GM08714 (cell line): ENCODE data around the gene ARSD.
"Not testable (repeated sequence)": the region's sequence is repeated elsewhere in the genome, so short reads cannot be mapped to it uniquely, and the experiment has no call there.

Source experiments
- H3K4me3 ChIP-seq: fragments of 200-500 bp; sonication (Bioruptor generic); 2 replicates; pipeline ENCODE4 v1.5.1; 2014; ENCODE audit warnings: mild to moderate bottlenecking, low read length, inconsistent platforms
- ZNF274 ChIP-seq: IDR thresholded peaks from 2 replicates; pipeline ENCODE4 v1.6.1; 2012; ENCODE audit warnings: mild to moderate bottlenecking, low read depth, low read length

Gene ARSD, protein sequence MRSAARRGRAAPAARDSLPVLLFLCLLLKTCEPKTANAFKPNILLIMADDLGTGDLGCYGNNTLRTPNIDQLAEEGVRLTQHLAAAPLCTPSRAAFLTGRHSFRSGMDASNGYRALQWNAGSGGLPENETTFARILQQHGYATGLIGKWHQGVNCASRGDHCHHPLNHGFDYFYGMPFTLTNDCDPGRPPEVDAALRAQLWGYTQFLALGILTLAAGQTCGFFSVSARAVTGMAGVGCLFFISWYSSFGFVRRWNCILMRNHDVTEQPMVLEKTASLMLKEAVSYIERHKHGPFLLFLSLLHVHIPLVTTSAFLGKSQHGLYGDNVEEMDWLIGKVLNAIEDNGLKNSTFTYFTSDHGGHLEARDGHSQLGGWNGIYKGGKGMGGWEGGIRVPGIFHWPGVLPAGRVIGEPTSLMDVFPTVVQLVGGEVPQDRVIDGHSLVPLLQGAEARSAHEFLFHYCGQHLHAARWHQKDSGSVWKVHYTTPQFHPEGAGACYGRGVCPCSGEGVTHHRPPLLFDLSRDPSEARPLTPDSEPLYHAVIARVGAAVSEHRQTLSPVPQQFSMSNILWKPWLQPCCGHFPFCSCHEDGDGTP

GRCh38 chrX:2928583-2929434 lies at the start of gene ARSD:
ARSD (minus strand) TSS chrX:2929339; CDS start chrX:2929275, 64 bp downstream.
- peak within 1 kb of the TSS; percentile 60; the same call in 1 of the 2 replicates for H3K4me3 ChIP-seq
- no peak for TF ChIP-seq ZNF274

- not testable (repeated sequence) for H3K4me3 ChIP-seq
Observed at GRCh38 chrX:2978639-2979038, 49.5 kb upstream of the ARSD start.

- TF ChIP-seq ZNF274 = no peak
- H3K4me3 ChIP-seq = no peak overlapping the region
Observed at GRCh38 chrX:2974961-2975360, 45.8 kb upstream of the ARSD start.

DNA sequence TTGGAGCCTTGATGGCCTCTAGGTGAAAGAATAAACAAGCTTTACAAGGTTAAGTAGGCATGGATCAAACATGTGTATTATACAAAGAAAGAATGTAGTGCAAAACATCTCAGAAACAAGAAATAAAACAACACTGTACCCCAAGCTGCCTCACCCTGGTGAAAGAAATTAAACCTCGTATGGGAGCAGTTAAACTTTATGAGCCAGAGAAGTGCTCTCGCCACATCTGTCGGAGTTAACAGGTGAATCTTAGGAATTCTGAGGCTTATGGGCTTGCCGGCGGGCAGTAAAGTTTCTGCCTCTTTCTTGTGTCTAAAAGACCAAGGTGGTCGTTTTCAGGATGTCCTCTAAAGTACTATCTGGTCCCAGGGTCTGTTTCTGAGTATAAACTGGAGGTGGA lies 43.3 kb upstream of the ARSD start:
- H3K4me3 ChIP-seq = no peak overlapping the region

DNA sequence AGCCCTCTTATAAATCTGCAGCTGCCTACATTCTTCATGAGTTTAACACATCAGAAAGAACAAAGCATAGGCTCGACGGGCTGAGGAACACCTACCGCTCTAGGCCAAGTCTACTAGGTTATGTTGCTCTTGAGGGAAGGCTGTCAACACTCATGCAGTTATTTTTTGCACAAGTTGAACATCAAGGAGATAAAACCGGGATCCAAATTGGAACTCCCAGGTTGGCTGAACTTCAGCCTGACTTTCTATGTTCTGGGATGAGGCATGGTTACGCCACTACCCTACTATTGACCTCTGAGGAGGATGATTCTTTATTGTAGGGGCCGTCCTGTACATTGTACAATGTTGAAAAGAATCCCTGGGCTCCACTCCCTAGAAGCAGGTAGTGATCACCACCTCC lies 39.9 kb upstream of the ARSD start:
- no peak for TF ChIP-seq ZNF274

More for the DNA sequence above, 43.3 kb upstream of the ARSD start:
- TF ChIP-seq ZNF274 = no peak

DNA sequence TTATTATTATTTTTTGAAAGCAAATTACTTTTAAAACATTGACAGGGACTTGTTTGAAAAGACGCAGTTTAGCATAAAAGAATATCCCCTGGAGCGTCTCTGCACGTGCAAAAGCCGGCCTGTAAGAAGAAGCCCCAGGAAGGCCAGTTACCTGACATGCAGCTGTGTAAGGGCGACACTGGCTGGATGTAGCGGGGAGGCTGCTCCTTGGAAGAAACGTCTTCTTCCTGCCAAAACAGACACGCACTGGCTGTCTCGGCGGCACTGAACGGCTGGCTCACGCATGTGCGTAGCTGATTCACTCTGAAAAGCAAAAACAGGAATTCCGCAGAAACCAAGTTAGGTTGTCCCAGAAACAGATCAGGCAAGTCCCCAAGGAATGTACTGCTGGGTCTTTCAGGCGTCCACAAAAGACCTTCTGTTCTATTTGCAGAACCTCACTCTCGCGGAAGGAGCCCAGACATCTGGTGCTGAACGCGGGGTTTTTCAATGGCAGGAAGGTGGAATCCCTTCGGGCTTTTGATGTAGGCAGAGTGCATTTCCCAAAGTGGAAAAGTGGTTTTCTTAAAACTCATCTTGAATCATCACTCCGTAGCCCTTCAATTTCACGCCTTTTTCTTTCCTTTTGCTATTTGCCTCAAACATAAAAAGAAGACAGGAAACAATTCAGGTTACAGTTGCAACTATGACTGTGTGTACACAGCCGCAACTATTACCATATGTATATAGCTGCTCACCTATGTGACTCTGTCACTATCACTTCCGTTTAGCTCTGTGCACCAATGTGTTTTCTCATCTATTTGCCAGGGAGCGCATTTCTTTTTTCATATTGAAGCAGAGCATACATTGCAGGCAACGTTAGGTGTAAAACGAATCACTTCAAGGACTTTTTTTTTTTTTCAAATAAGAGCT lies 39.1 kb upstream of the ARSD start:
- TF ChIP-seq ZNF274 = no peak
- peak overlapping the region; percentile 27; the same call in 1 of the 2 replicates for H3K4me3 ChIP-seq

More for the DNA sequence above, 39.9 kb upstream of the ARSD start:
- H3K4me3 ChIP-seq = no peak overlapping the region

GRCh38 chrX:2967584-2967983 lies 38.4 kb upstream of the ARSD start:
- TF ChIP-seq ZNF274 = no peak
- no peak overlapping the region for H3K4me3 ChIP-seq

GRCh38 chrX:2967012-2967411 lies 37.9 kb upstream of the ARSD start:
- H3K4me3 ChIP-seq = no peak overlapping the region
- no peak for TF ChIP-seq ZNF274

DNA sequence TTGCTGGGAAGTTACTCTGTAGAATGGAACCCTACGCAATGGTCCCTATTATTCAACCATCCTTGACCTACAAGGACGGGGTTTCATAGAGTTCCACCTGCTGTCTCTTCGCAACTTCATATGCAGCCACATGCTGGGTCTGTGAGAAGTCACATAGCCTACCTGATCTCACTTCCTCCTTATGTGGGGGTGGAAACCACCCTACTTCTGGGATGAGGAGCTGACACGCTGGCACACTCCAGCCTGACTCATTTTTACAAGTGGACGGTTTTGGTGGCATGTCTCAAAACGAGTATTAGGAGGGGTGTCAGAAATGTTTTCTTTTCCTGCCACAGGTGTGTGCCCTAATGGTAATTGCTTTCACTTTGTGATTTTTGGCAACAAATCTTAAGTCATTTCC lies 36.8 kb upstream of the ARSD start:
- TF ChIP-seq ZNF274 = no peak
- no peak overlapping the region for H3K4me3 ChIP-seq

DNA sequence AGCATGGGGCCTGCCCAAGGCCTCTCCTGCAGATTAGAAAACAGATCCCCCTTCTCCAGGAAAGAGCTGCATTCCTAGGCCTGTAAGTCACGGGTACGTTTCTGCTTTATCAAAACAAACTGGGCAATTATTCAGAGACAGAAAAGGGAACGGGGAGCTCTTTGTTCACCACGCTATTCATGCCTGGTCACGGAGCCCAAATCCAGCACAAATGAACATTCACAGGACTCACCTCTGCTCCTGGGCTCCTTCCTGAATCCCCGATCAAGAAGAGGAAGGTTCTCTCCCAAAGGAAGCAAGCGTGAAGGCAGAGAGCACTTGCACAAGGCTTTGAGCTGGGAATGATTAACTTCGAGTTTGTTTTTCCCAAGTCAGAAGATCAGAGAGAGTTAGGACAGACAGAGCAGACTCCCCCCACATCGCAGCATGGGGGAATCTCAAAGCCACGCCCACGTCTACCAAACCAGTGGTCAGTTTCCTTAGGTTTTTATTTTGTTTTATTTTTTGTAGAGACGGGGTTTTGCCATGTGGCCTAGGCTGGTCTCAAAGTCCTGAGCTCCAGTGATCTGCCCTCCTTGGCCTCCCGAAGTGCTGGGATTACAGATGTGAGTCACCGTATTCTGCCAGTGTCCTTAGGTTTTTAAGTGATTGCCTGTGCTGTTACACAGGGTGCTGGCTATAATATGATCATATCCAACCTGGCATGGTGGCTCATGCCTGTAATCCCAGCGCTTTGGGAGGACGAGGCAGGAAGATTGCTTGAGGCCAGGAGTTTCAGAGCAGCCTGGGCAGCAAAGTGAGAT lies 35.1 kb upstream of the ARSD start:
- not testable (repeated sequence) for H3K4me3 ChIP-seq

GRCh38 chrX:2963449-2963848 lies 34.3 kb upstream of the ARSD start:
- H3K4me3 ChIP-seq = not testable (repeated sequence)

GRCh38 chrX:2962381-2962780 lies 33.2 kb upstream of the ARSD start:
- no peak overlapping the region for H3K4me3 ChIP-seq
- TF ChIP-seq ZNF274 = no peak

DNA sequence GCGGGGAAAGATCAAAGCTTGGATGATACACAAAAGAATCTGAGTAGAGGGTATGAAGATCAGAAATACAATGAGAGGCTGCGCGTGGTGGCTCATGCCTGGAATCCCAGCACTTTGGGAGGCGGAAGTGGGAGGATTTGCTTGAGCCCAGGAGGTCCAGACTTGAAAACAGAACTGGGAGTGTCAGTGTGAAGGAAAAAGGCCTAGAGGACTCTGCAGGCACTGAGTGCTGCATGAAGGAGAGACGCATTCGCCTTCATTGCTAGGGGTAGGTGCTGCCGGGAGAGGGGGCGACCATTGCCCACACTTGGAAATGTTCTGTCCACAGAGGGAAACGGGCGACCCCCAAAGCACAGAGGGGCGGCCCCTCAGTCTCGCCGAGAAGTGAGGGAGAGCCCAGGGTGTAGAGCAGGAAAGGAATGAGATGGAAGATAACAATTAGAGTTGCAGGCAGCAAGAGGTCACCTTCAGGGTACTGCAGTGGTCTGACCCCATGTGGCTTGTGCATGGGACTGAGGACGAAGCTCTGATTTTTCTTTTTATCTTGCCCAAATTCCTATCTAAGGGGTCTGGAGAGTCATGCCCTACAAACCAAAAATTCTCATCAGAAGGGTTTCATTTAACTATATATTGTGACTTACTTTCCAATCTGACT lies 31.8 kb upstream of the ARSD start:
- no peak for TF ChIP-seq ZNF274
- H3K4me3 ChIP-seq = no peak overlapping the region
